Tibial nerve (tissue), 4 donors: ENCODE results near the gene MAP4K4.

Experiments used
- CTCF ChIP-seq, 5 experiments: fragments of 200-600 bp in 3 of 5; fragments of 450-650 bp in 2 of 5; sonication (generic) in 3 of 5; IDR thresholded peaks; one replicate each; pipeline ENCODE4 v1.5.1; 2016 to 2019; ENCODE audit warnings: antibody characterized with exemption in 5 of 5, mild to moderate bottlenecking in 3 of 5, moderate library complexity in 2 of 5
- EP300 ChIP-seq, 2 donors: sonication (generic); formaldehyde crosslinking; IDR thresholded peaks; one replicate each; pipeline ENCODE4 v1.6.1; 2017; ENCODE audit warnings: antibody characterized with exemption in 2 of 2, mild to moderate bottlenecking in 1 of 2

- TF ChIP-seq EP300 (IDR thresholded peaks at IDR 0.05) = no peak
- no peak for TF ChIP-seq CTCF (IDR thresholded peaks at IDR 0.05)
These were observed 245.3 kb downstream of the MAP4K4 start for GRCh38 chr2:101942851-101943250.
